ENCODE data around the gene ITGA1. TPM values are rescaled to one million over a fixed set of nuclear protein-coding genes. Genes with fewer than 3 reads are reported as not detected.
"Not testable (repeated sequence)": the region's sequence is repeated elsewhere in the genome, so short reads cannot be mapped to it uniquely, and the experiment has no call there.

The ITGA1 gene
- total and polyA plus RNA-seq, 2 of the 8 experiments (the other 6 are each of a cell fraction or from before 2014, with no cell fraction given): 2.3 to 9.0 TPM

DNA sequence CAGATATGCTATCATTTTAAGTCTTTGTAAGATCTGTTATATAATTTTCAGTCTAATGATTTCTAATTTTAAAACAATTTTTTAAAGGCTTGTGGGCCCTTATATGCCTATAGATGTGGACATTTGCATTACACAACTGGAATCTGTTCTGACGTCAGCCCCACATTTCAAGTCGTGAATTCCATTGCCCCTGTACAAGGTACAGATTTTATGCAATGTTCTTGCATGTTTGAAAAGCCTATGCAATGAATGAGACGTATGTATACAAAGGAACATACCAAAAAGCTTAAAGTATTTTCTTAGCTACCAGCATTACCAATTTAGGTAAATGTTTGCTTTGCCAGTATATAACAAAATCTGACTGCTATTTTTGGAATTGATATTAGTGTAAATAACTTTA is 77.2 kb downstream of the ITGA1 start (continued):
- TF ChIP-seq GABPA (IDR thresholded peaks at IDR 0.05; ENCODE audit: borderline replicate concordance, insufficient read depth, low read length): no peak
- no peak for TF ChIP-seq SP1 (IDR thresholded peaks at IDR 0.05; ENCODE audit: low read depth, low read length)
- TF ChIP-seq SIN3A (conservative IDR thresholded peaks at IDR 0.05 in 1 of 2, IDR thresholded peaks at IDR 0.05 in 1 of 2; ENCODE audit: low read depth in 1 of 2, low read length in 2 of 2): no peak
- TF ChIP-seq TBP (IDR thresholded peaks at IDR 0.05; ENCODE audit: low read depth, low read length): no peak
- TF ChIP-seq BRCA1 (IDR thresholded peaks at IDR 0.05; ENCODE audit: low read depth, low read length): no peak
- TF ChIP-seq YY1 (IDR thresholded peaks at IDR 0.05; ENCODE audit: low read depth, low read length): no peak

DNA sequence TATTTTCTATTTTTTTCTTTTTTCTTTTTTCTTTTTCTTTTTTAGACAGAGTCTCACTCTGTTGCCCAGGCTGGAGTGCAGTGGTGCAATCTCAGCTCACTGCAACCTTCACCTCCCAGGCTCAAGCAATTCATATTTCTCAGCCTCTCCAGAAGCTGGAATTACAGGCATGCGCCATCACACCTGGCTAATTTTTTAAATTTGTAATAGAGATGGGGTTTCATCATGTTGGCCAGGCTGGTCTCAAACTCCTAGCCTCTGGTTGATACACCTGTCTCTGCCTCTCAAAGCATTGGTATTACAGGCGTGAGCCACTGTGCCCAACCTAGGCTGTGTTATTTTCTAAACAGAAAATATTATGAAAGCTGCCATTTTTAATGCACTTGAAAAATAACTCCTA is 78.3 kb downstream of the ITGA1 start:
- POLR2A ChIA-PET (ENCODE audit: partially characterized antibody); H3K36me3 ChIP-seq (ENCODE audit: control insufficient read depth in 2 of 4, insufficient read depth in 4 of 4, low read length in 3 of 4); H3K18ac ChIP-seq (ENCODE audit: extremely low read depth, low read length); H3K4me1 ChIP-seq (replicated peaks in 1 of 4; ENCODE audit: control insufficient read depth in 3 of 4, insufficient read depth in 4 of 4, low read length in 3 of 4); H4K8ac ChIP-seq (ENCODE audit: extremely low read depth, insufficient read depth, low read length); H2AFZ ChIP-seq (ENCODE audit: low read length); H2BK120ac ChIP-seq (replicated peaks; ENCODE audit: low read depth, low read length); H4K91ac ChIP-seq (replicated peaks; ENCODE audit: insufficient read length, low read length); H3K4me2 ChIP-seq (ENCODE audit: insufficient read depth in 1 of 2, low read depth in 2 of 2, low read length in 2 of 2); H3K9me3 ChIP-seq (ENCODE audit: insufficient read depth in 2 of 2, low read depth in 1 of 2, low read length in 1 of 2); H3K56ac ChIP-seq (replicated peaks; ENCODE audit: insufficient read length, low read depth, low read length); H2BK20ac ChIP-seq (ENCODE audit: low read length); DNase-seq (ENCODE audit: low read depth in 1 of 2, low spot score in 2 of 2); H2AK5ac ChIP-seq (ENCODE audit: low read depth, low read length); H2BK15ac ChIP-seq (ENCODE audit: low read length); H3K14ac ChIP-seq (ENCODE audit: insufficient read length); H3K4ac ChIP-seq (replicated peaks; ENCODE audit: insufficient read length, low read depth, low read length); H3K79me1 ChIP-seq (ENCODE audit: low read depth, low read length); H4K5ac ChIP-seq (ENCODE audit: insufficient read length, low read depth, low read length); H3K9ac ChIP-seq (replicated peaks in 1 of 4; ENCODE audit: extremely low read depth in 1 of 4, low read depth in 3 of 4, low read length in 3 of 4); H3K27ac ChIP-seq (ENCODE audit: low read depth, low read length); H3K79me2 ChIP-seq (ENCODE audit: control insufficient read depth in 1 of 2, insufficient read depth in 2 of 2, low read length in 2 of 2); H3K27me3 ChIP-seq (replicated peaks in 1 of 4; ENCODE audit: control insufficient read depth in 3 of 4, extremely low read depth in 1 of 4, insufficient read depth in 3 of 4, low read length in 3 of 4); H2BK12ac ChIP-seq (ENCODE audit: low read depth, low read length); H3K23ac ChIP-seq (ENCODE audit: insufficient read length); FAIRE-seq; H4K20me1 ChIP-seq (replicated peaks in 1 of 2; ENCODE audit: control insufficient read depth in 1 of 2, insufficient read depth in 2 of 2, low read length in 2 of 2); H2BK5ac ChIP-seq (ENCODE audit: low read depth, low read length); H3K4me3 ChIP-seq (ENCODE audit: extremely low read depth in 1 of 4, insufficient read depth in 2 of 4, low read depth in 3 of 4, low read length in 4 of 4); H3K23me2 ChIP-seq (ENCODE audit: low read depth, low read length): not testable (repeated sequence)
- CTCF ChIA-PET (ENCODE audit: partially characterized antibody): interaction anchor here (1.0 to 1.2 kb wide), 2 partner anchors 36 to 78 kb away, joined by 3 read pairs; partner anchors contain the start of genes ITGA1 and PELO
- 86% methylated on average over 2 of the region's 2 CpGs; no CpG with 5 or more reads in 1 of the 2 experiments for WGBS, 2 experiments (ENCODE audit: extremely low coverage in 1 of 2, insufficient coverage in 1 of 2, insufficient read length in 1 of 2, insufficient replicate concordance in 2 of 2, low coverage in 1 of 2, low lambda C conversion rate in 2 of 2, missing lambda C conversion rate in 1 of 2)
